ENCODE measurements around the gene ECHS1.
"Not testable (repeated sequence)": the region's sequence is repeated elsewhere in the genome, so short reads cannot be mapped to it uniquely, and the experiment has no call there.

The ECHS1 gene

DNA sequence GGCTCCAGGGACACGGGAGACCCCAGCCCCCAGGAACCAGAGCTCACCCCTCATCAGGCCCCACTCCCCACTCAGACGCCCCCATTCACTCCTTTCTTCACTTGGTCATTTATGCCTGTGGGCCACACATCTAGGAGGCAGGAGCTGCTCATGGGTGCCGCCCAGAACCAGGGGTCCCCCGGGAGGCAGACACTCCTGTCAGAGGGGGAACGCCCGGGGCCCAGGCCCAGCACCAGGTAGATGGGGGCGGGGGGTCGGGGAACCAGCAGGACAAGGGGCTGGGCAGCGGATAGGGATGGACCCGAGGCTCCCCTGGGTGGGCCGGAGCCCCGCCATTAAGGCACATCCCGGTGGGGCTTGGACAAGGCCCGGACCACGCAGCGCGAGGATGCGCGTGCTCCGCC lies 48.3 kb downstream of the ECHS1 start:
- DNase-seq (ENCODE audit: low spot score): peak; percentile 66

DNA sequence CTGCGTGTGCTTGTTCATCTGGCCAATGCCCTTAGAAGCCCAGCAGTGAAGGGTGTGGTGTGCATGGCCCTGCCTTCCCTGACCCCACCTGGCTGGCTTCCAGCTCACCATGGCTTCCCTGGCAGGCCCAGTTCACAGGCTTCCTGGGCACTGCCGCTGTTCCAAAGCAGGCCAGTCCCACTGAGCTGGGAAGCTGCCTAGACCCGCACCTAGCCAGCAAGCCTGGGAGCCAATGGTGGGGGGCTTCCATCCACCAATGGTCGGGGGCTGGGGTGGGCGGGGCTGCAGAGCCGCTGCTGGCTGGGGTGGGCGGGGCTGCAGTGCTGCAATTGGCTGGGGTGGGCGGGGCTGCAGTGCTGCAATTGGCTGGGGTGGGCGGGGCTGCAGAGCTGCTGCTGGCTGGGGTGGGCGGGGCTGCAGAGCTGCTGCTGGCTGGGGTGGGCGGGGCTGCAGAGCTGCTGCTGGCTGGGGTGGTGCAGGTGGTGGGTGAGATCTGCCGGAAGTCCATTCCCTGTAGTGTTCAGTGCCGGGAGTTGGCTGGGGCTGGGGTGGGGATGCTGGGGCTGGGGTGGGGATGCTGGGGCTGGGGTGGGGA lies 48.9 kb downstream of the ECHS1 start:
- peak; percentile 81 for DNase-seq (ENCODE audit: low spot score)

DNA sequence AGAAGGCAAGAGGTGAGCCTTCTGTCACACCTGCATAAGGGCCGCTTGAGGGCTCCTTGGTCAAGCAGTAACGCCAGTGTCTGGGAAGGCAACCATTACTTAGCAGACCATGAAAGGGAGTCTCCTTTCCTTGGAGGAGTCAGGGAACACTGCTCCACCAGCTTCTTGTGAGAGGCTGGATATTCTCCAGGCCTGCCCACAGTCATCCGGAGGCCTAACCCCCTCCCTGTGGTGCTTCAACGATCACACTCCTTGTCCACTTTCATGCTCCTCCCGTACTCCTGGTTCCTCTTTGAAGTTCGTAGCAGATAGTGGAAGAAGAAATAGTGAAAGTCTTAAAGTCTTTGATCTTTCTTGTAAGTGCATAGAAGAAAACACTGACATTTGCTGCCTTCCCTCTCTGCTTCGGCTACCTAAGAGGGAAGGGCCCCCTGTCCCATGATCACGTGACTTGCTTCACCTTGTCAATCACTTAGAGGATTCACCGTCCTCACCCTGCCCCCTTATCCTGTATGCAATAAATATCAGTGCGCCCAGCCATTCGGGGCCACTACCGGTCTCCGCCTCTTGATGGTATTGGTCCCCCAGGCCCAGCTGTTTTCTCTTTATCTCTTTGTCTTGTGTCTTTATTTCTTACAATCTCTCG lies 51.0 kb downstream of the ECHS1 start:
- DNase-seq (ENCODE audit: low spot score): not testable (repeated sequence)

DNA sequence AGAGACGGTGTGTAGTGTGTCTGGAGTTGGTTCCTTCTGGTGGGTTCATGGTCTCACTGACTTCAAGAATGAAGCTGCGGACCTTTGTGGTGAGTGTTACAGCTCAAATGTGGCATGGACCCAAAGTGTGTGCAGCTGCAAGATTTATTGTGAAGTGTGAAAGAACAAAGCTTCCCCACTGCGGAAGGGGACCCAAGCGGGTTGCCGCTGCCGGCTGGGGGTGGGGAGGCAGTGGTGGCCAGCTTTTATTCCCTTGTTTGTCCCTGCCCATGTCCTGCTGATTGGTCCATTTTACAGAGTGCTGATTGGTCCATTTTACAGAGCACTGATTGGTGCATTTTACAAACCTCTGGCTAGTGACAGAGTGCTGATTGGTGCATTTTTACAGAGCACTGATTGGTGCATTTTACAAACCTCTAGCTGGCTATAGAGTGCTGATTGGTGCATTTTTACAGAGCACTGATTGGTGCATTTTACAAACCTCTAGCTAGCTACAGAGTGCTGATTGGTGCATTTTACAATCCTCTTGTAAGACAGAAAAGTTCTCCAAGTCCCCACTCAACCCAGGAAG lies 52.2 kb downstream of the ECHS1 start:
- not testable (repeated sequence) for DNase-seq (ENCODE audit: low spot score)

DNA sequence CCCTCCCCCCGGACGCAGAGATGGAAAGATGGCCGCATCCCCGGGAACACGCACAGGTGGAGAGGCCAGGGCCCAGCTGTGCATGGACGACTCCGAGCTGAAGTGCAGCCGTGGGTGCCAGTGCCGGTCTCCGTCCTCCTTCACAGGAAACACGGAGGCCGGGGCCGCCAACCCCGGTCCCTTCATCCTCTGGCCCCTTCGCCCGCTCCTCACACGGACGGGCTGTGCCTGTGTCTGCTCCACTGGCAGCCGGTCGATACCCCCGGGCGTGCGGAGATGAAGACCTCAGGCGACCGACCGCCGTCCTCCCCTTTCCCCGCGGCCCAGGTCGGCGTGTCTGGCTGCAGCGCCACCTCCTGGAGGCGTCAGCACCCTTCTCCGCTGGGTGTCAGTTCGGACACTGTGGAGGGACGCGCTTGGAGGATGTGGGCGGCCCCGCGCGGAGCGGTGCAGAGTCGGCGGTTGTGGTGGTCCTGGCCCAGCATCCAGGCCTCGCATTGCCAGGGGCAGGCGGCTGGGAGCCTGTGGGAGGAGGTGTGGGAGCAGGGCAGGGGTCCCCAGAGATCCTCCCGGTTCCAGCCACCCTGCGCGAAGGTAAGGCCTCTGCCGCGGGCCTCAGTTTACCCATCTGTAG lies 54.5 kb downstream of the ECHS1 start:
- peak; percentile 91 for DNase-seq (ENCODE audit: low spot score)

DNA sequence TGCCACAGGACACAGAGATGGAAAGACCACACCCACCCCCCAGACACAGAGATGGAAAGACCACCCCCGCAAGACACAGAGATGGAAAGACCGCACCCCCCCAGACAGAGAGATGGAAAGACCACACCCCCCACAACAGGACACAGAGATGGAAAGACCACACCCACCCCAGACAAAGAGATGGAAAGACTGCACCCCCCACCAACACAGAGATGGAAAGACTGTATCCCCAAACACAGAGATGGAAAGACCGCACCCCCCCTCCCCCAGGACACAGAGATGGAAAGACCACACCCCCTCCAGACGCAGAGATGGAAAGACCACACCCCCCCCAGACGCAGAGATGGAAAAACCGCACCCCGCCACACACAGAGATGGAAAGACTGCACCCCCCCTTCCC lies 56.4 kb downstream of the ECHS1 start:
- DNase-seq (ENCODE audit: low spot score): no peak

DNA sequence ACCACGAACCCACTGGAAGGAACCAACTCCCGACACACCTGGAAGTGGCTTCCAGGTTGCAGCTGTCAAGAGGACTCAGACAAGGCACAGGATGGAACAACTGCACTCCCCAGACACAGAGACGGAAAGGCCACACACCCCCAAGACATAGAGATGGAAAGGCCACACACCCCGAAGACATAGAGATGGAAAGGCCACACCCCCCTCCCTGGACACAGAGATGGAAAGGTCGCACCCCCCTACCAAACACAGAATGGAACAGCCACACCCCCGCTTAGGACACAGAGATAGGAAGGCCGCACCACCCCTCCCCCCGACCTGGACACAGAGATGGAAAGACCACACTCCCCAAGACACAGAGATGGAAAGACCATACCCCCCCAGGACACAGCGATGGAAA lies 56.9 kb downstream of the ECHS1 start:
- no peak for DNase-seq (ENCODE audit: low spot score)

DNA sequence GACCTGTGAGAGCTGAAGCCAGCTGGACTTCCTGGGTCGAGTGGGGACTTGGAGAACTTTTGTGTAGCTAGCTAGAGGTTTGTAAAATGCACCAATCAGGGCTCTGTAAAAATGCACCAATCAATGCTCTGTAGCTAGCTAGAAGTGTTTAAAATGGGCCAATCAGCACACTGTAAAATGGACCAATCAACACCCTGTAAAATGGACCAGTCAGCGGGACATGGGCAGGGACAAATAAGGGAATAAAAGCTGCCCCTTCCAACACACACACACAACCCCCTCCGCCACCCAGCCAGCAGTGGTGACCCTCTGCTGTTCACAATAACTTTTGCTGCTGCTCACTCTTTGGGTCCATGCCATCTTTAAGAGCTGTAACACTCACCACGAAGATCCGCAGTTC lies 57.3 kb downstream of the ECHS1 start:
- no peak for DNase-seq (ENCODE audit: low spot score)

DNA sequence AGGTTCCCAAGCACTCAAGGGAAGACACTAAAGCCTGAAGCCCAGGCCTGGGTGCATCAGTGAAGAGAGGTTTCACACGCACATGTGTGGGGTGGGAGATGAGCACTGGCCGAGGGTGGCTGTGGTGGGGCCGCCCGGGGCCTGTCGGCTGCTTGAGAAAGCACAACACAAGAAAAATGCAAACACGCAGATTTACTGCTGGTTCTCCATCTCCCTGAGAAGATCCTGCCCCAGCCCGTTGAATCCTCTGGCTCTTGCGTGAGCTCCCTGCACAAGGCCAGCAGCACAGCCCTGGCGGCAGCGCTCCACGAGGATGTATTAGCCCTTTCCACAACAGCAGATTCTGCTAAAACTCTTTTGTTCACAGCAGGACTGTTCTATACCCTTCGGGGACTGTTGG lies 58.2 kb downstream of the ECHS1 start:
- DNase-seq (ENCODE audit: low spot score): no peak

DNA sequence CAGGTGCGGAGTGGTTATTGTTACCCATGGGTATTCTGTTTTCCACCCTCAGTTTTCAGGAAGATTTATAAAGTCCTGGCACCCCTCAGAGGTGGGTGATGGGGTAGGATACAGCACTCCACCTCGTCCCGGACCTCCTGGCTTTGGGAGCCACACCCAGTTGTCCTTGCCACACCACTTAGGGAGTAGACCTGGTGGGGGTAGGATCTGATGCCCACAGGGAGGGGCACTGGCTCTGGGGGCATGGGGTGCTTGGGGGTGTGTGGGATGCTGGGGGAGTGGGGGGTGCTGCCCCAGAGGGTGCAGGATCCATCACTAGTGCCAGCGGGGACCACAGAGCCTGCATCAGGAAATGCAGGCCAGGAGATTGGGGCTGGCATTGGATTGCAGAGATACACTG lies 60.0 kb downstream of the ECHS1 start:
- DNase-seq (ENCODE audit: low spot score): no peak

DNA sequence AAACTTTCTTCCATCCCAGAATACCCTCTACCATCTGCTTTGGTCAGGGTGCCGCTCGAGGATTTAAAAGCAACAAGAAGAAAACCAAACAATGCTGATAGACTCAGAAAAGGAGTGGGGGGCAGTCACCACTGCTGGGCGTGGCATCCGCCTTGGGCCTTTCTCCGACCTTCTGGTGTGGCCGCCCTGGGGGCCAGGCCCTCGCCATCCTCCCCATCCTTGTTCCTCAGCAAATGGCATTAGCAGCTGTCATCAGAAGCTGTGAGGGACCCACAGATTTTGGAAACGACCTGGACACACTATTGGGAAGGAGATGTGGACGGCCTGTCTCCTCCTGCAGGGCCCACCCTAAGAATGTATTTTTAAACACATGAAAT lies 60.4 kb downstream of the ECHS1 start:
- no peak for DNase-seq (ENCODE audit: low spot score)

All from ecto neural progenitor cell (in vitro differentiated cells).